ENCODE results near the gene SETD2. TPM values are rescaled to one million over a fixed set of nuclear protein-coding genes. Genes with fewer than 3 reads are reported as not detected.

Gene SETD2
- total RNA-seq, 1 experiment from 2014 or later: 60.8 TPM

DNA sequence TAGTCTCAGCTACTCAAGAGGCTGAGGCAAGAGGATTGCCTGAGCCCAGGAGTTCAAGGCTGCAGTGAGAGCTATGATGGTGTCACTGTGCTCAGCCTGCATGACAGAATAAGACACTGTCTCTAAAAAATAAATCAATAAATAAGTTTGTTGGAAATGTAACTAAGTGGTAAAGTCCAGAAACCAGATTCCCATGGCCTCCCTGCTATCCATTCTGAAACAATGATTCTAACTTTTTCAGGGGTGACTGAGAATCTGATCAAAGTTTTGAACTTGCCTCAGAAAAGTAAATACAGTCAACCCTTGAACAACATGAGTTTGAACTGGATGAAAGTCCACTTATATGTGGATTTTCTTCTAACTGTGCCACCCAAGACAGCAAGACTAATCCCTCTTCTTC, 98.2 kb downstream of the SETD2 start:
- Mint-ChIP-seq H3K36me3 (ENCODE audit: insufficient read depth in 1 of 3, low read depth in 3 of 3) (peaks cover 13 to 36% (median 33%) of the 10 kb centered on the region in 3 experiments; a peak in 6 of 7 replicates), H3K4me3 (no peak overlapping the region), H3K9me3 (no peaks in the 10 kb centered on the region), H3K27ac (no peak overlapping the region), H3K4me1 (no peaks in the 10 kb centered on the region), H3K27me3 (ENCODE audit: low read depth) (no peaks in the 10 kb centered on the region)
- Histone ChIP-seq H3K23ac (ENCODE audit: insufficient read length, low read depth, low read length) (no peak overlapping the region), H3K27me3 (ENCODE audit: insufficient read depth, low read length) (no peaks in the 10 kb centered on the region), H4K20me1 (ENCODE audit: control insufficient read depth, insufficient read depth, insufficient read length) (no peaks in the 10 kb centered on the region), H2BK120ac (ENCODE audit: low read depth, low read length, poor library complexity, severe bottlenecking) (no peak overlapping the region), H3K9ac (ENCODE audit: extremely low read depth, insufficient read length, low read length) (no peak overlapping the region), H3K27ac (ENCODE audit: insufficient read length, low read depth, low read length) (no peak overlapping the region), H2AFZ (ENCODE audit: low read length) (no peak overlapping the region), H3K23me2 (ENCODE audit: insufficient read length, low read depth, low read length, poor library complexity, severe bottlenecking) (no peaks in the 10 kb centered on the region), H4K5ac (ENCODE audit: insufficient read length, low read depth, low read length) (no peak overlapping the region), H3K9me3 (ENCODE audit: control insufficient read depth, low read depth, low read length) (no peaks in the 10 kb centered on the region), H4K91ac (ENCODE audit: insufficient read length, low read depth, low read length) (no peak overlapping the region), H3K18ac (ENCODE audit: insufficient read length, low read depth, low read length) (no peak overlapping the region), H3K14ac (ENCODE audit: insufficient read depth, low read length) (no peak overlapping the region), H2BK20ac (ENCODE audit: low read depth, low read length, poor library complexity, severe bottlenecking) (no peak overlapping the region), H2BK15ac (ENCODE audit: low read depth, low read length) (no peak overlapping the region), H2BK5ac (ENCODE audit: insufficient read length, low read length) (no peak overlapping the region), H3K56ac (ENCODE audit: insufficient read length, low read depth, low read length) (no peak overlapping the region), H4K8ac (replicated peaks; ENCODE audit: insufficient read length, low read depth, low read length) (no peak overlapping the region), H3K4me1 (ENCODE audit: insufficient read depth, low read length) (no peaks in the 10 kb centered on the region), H2AK5ac (ENCODE audit: insufficient read length, low read length) (no peak overlapping the region), H2BK12ac (ENCODE audit: insufficient read length, low read depth, low read length) (no peak overlapping the region), H3K79me2 (ENCODE audit: insufficient read depth, low read length) (no peaks in the 10 kb centered on the region; the same call in 1 of the 2 replicates), H3T11ph (ENCODE audit: low read length) (no peak overlapping the region), H3K79me1 (ENCODE audit: insufficient read depth, low read depth, low read length, poor library complexity, severe bottlenecking) (peaks cover under 1% of the 10 kb centered on the region), H3K4ac (ENCODE audit: low read depth, low read length) (no peak overlapping the region), H3K4me2 (ENCODE audit: insufficient read depth, insufficient read length, low read length) (no peak overlapping the region)
- no peak for DNase-seq
- no peak for TF ChIP-seq CTCF (conservative IDR thresholded peaks at IDR 0.05)

Measured in H9 (cell line).